Fibroblast of lung (primary cell): ENCODE data around the gene MAP1A. TPM values are rescaled to one million over a fixed set of nuclear protein-coding genes. Genes with fewer than 3 reads are reported as not detected.

Experiments used
- DNase-seq, 2 donors: peaks; one replicate each; pipeline versions ENCODE4 v3.0.0 to v3.0.0-alpha.2; 2010; ENCODE audit warnings: low read depth in 2 of 2
- H2AFZ ChIP-seq: 2 replicates; pipeline ENCODE4 v1.5.1; 2012; ENCODE audit warnings: low read length, control low read depth, inconsistent platforms
- H3K27ac ChIP-seq: 2 replicates; pipeline ENCODE4 v1.5.1; 2011; ENCODE audit warnings: low read length, control low read depth; ENCODE audit not compliant: insufficient read depth
- H3K27me3 ChIP-seq: 2 replicates; pipeline ENCODE4 v1.5.1; 2011; ENCODE audit warnings: mild to moderate bottlenecking, low read length; ENCODE audit not compliant: control insufficient read depth, insufficient read depth
- H3K36me3 ChIP-seq: 2 replicates; pipeline ENCODE4 v1.5.1; 2011; ENCODE audit warnings: low read length; ENCODE audit not compliant: control insufficient read depth, insufficient read depth
- H3K4me1 ChIP-seq: 2 replicates; pipeline ENCODE4 v1.5.1; 2011; ENCODE audit warnings: low read length; ENCODE audit not compliant: control insufficient read depth, insufficient read depth; ENCODE audit errors: extremely low read depth
- H3K4me2 ChIP-seq: 2 replicates; pipeline ENCODE4 v1.5.1; 2011; ENCODE audit warnings: low read length, control low read depth; ENCODE audit not compliant: insufficient read depth; ENCODE audit errors: extremely low read depth
- H3K4me3 ChIP-seq, 4 experiments: fragments of 200-600 bp in 1 of 4; sonication (generic) in 1 of 4; replicated peaks in 1 of 4; 2 replicates each; pipeline ENCODE4 v1.5.1; 2011 to 2016; ENCODE audit warnings: low read length in 4 of 4, low read depth in 3 of 4, mild to moderate bottlenecking in 3 of 4, control low read depth in 2 of 4, inconsistent platforms in 1 of 4, mixed read lengths in 1 of 4; ENCODE audit not compliant: insufficient read depth in 1 of 4; ENCODE audit errors: control extremely low read depth in 1 of 4
- H3K79me2 ChIP-seq: 2 replicates; pipeline ENCODE4 v1.5.1; 2012; ENCODE audit warnings: mild to moderate bottlenecking, low read length, inconsistent platforms; ENCODE audit not compliant: control insufficient read depth, insufficient read depth
- H3K9ac ChIP-seq: 2 replicates; pipeline ENCODE4 v1.5.1; 2011; ENCODE audit warnings: mild to moderate bottlenecking, low read length, control low read depth; ENCODE audit not compliant: insufficient read depth
- H3K9me3 ChIP-seq: 2 replicates; pipeline ENCODE4 v1.5.1; 2012; ENCODE audit warnings: low read depth, low read length; ENCODE audit not compliant: control insufficient read depth, insufficient read depth
- H4K20me1 ChIP-seq: 2 replicates; pipeline ENCODE4 v1.5.1; 2011; ENCODE audit warnings: low read length; ENCODE audit not compliant: control insufficient read depth, insufficient read depth; ENCODE audit errors: extremely low read depth
- CTCF ChIP-seq, 2 donors: IDR thresholded peaks in 1 of 2; conservative IDR thresholded peaks in 1 of 2; 1 replicate in 1 of 2; 2 replicates in 1 of 2; pipeline ENCODE4 v1.5.1; 2011 to 2012; ENCODE audit warnings: low read length in 2 of 2, control low read depth in 1 of 2, inconsistent platforms in 1 of 2, low read depth in 1 of 2, mild to moderate bottlenecking in 1 of 2
- EZH2 ChIP-seq: IDR thresholded peaks from 2 replicates; pipeline ENCODE4 v1.5.1; 2012; ENCODE audit warnings: low read length, control low read depth, mild to moderate bottlenecking; ENCODE audit errors: missing control alignments
- polyA plus RNA-seq, 2 donors: library from polyadenylated mRNA; depleted of rRNA in 1 of 2; stranded (reverse) in 1 of 2; unstranded in 1 of 2; fragments of >200 nt; gene quantifications; 2 replicates each; pipeline ENCODE4 v1.2.1, GENCODE V29; 2011 to 2012; ENCODE audit warnings: missing spikeins in 1 of 2
- total RNA-seq: library from RNA; depleted of rRNA; stranded (reverse); fragments of >200 nt; gene quantifications from 2 replicates; pipeline ENCODE4 v1.2.1, GENCODE V29; 2014

MAP1A gene
- total and polyA plus RNA-seq, 2 donors (not counting 1 experiment from before 2014, with no cell fraction given), result 51.2 to 201 TPM

DNA sequence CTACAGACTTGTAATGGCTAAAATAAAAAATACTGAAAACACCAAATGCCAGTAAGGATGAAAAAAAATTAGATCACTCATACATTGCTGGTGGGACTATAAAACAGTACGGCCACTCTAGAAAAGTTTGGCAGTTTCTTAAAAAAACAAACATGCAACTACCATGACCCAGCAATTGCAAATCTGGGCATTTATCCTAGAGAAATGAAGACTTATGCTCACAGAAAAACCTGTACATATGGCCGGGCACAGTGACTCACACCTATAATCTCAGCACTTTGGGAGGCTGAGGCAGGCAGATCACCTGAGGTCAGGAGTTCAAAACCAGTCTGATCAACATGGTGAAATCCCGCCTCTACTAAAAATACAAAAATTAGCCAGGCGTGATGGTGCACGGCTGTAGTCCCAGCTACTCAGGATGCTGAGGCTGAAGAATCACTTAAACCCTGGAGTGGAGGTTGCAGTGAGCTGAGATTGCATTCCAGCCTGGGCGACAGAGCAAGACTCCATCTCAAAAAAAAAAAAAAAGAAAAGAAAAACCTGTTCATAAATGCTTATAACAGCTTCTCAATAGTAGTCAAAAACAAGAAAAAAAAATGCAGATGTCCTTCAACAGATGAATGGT is 30.0 kb upstream of the MAP1A start:
- H3K4me2 ChIP-seq, result no peak overlapping the region
- no peak overlapping the region for H2AFZ ChIP-seq
- H3K79me2 ChIP-seq, result peaks cover 7% of the 10 kb centered on the region
- DNase-seq, result peak; percentile 28 to 49
- H3K4me3 ChIP-seq, result no peak overlapping the region
- H3K4me1 ChIP-seq, result peaks cover 2% of the 10 kb centered on the region
- no peak overlapping the region for H3K9ac ChIP-seq
- H3K27me3 ChIP-seq, result no peaks in the 10 kb centered on the region
- H3K9me3 ChIP-seq, result no peaks in the 10 kb centered on the region
- peaks cover 4% of the 10 kb centered on the region for H3K36me3 ChIP-seq
- TF ChIP-seq EZH2 (no peak), CTCF (conservative IDR thresholded peaks at IDR 0.05 in 1 of 2, IDR thresholded peaks at IDR 0.05 in 1 of 2; ENCODE audit: low read depth in 1 of 2, low read length in 2 of 2) (no peak)
- H3K27ac ChIP-seq, result no peak overlapping the region
- no peaks in the 10 kb centered on the region for H4K20me1 ChIP-seq

GRCh38 chr15:43488790-43489189 is 28.6 kb upstream of the MAP1A start:
- TF ChIP-seq CTCF (conservative IDR thresholded peaks at IDR 0.05 in 1 of 2, IDR thresholded peaks at IDR 0.05 in 1 of 2; ENCODE audit: low read depth in 1 of 2, low read length in 2 of 2), result no peak
- TF ChIP-seq EZH2, result no peak
- no peak for DNase-seq
- Histone ChIP-seq H3K4me1 (peaks cover 5% of the 10 kb centered on the region), H3K27ac (no peak overlapping the region), H3K79me2 (peaks cover 8% of the 10 kb centered on the region), H3K9ac (no peak overlapping the region), H3K4me2 (no peak overlapping the region), H3K9me3 (no peaks in the 10 kb centered on the region), H3K27me3 (no peaks in the 10 kb centered on the region), H3K4me3 (no peak overlapping the region), H4K20me1 (no peaks in the 10 kb centered on the region), H3K36me3 (peaks cover 4% of the 10 kb centered on the region), H2AFZ (no peak overlapping the region)

- H3K27ac ChIP-seq, result no peak overlapping the region
- no peak overlapping the region for H3K4me2 ChIP-seq
- no peaks in the 10 kb centered on the region for H3K27me3 ChIP-seq
- H3K79me2 ChIP-seq, result peaks cover 8% of the 10 kb centered on the region
- H3K9ac ChIP-seq, result no peak overlapping the region
- H3K4me3 ChIP-seq, result no peak overlapping the region
- no peak overlapping the region for H2AFZ ChIP-seq
- peaks cover 5% of the 10 kb centered on the region for H3K4me1 ChIP-seq
- peaks cover 4% of the 10 kb centered on the region for H3K36me3 ChIP-seq
- DNase-seq, result no peak
- no peak for TF ChIP-seq CTCF (conservative IDR thresholded peaks at IDR 0.05 in 1 of 2, IDR thresholded peaks at IDR 0.05 in 1 of 2; ENCODE audit: low read depth in 1 of 2, low read length in 2 of 2)
- no peaks in the 10 kb centered on the region for H3K9me3 ChIP-seq
- H4K20me1 ChIP-seq, result no peaks in the 10 kb centered on the region
These were observed 28.2 kb upstream of the MAP1A start for GRCh38 chr15:43489191-43489590.
